HG03378 (cell line): ENCODE results near the gene SLC22A23.

Experiments used
- ATAC-seq: cut with Tn5 transposase; IDR thresholded peaks from one replicate; pipeline ENCODE4 v1.9.1; 2021; ENCODE audit warnings: mild to moderate bottlenecking, moderate library complexity; ENCODE audit not compliant: unreplicated experiment

Gene SLC22A23

GRCh38 chr6:3323148-3323547, 133.7 kb downstream of the SLC22A23 start:
- ATAC-seq = no peak

- ATAC-seq = no peak
Measured at GRCh38 chr6:3322366-3322890, 134.4 kb downstream of the SLC22A23 start.

GRCh38 chr6:3321875-3322274, 135.0 kb downstream of the SLC22A23 start:
- ATAC-seq = no peak

GRCh38 chr6:3321042-3321441, 135.8 kb downstream of the SLC22A23 start:
- no peak for ATAC-seq

- ATAC-seq = no peak
Measured at GRCh38 chr6:3320238-3320811, 136.5 kb downstream of the SLC22A23 start.

- no peak for ATAC-seq
Measured at GRCh38 chr6:3319610-3320200, 137.1 kb downstream of the SLC22A23 start.

- no peak for ATAC-seq
Measured at GRCh38 chr6:3318821-3319540, 137.9 kb downstream of the SLC22A23 start.

DNA sequence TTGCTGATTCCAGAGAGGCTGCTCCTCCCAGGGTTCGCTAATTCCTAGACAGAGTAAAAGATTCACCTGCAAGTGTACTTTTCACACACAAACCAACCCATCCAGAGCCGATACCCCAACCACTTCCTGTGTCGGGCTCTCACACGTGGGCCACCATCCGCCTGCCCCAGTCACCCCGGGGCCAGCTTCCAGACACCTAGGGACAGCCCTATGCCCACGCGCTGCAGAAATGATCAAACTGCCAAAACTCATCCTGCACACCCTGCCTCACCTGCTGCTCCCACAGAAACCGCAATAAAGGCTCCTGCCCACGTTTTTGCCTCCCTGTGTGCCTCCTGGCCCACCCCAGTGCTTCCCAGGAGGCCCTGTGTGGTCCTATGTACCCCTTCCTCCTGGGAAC, 138.6 kb downstream of the SLC22A23 start:
- no peak for ATAC-seq

- ATAC-seq = no peak
Measured at GRCh38 chr6:3317741-3318211, 139.1 kb downstream of the SLC22A23 start.

- no peak for ATAC-seq
Measured at GRCh38 chr6:3316818-3317217, 140.0 kb downstream of the SLC22A23 start.

DNA sequence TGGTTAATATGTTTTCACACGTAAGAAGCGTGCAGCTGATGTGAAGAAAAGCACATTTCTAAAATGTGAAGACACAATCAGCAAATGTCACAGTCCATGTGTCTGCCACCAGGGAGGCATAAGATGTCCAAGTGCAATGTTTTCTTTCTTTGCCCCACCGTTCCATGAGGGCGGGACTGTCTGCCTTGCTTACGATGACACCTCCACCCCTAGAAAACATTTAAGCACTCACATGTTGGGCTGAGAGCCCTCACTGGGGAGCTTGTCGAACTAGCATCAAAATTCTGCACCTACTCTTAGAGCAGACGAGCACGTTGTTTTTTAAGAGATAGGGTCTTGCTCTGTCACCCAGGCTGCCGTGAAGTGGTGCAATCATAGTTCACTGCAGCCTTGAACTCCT, 140.5 kb downstream of the SLC22A23 start:
- ATAC-seq = no peak

DNA sequence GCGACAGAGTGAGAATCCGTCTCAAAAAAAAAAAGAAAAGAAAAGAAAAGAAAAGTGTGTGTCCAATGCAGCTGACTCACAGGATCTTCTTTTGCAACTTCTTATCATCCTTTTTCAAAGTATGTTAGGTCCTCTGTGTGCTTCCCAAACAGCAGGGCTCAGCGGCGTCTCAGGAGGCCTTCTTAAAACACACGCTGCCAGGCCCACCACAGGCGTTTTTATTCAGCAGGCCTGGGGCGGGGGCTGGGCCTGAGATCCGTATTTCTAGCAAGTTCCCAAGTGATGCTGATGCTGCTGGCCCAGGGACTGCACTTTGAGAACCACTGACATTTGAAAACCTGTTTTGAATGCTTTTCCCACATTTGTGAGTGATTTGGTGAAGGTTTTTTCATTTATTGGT, 141.0 kb downstream of the SLC22A23 start:
- ATAC-seq = no peak

GRCh38 chr6:3314621-3315467, 142.0 kb downstream of the SLC22A23 start:
- no peak for ATAC-seq

- no peak for ATAC-seq
Measured at GRCh38 chr6:3314176-3314575, 142.7 kb downstream of the SLC22A23 start.

DNA sequence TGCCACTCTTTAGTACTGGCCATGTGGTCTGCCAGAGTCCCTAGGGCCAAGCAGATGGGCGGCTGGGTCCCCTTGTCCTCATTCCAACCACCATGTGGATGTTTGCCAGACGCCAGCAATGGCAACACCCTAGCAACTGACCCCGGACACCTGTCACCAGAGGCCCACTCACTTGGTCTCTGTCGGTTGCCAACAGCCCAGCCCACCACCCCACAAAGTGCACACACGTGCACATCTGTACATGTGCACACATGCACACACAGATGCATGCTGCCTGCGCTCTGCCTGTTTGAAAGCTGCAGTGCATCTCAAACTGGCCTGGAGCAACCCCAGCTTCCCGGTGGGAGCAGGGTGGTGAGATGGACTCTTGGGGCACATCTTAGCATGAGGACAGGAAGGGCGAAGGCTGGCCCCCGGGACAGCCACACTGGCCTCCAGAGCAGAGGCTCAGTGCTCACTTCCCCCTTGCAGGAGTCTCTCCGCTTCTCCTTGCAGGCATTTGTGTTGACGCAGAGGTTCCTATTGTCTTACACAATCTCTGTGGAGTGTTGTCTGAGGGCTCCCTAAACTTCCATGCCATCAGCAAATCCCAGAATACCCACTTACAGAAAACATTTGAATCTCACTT, 144.1 kb downstream of the SLC22A23 start:
- ATAC-seq = no peak

GRCh38 chr6:3311826-3312225, 145.0 kb downstream of the SLC22A23 start:
- ATAC-seq = no peak

DNA sequence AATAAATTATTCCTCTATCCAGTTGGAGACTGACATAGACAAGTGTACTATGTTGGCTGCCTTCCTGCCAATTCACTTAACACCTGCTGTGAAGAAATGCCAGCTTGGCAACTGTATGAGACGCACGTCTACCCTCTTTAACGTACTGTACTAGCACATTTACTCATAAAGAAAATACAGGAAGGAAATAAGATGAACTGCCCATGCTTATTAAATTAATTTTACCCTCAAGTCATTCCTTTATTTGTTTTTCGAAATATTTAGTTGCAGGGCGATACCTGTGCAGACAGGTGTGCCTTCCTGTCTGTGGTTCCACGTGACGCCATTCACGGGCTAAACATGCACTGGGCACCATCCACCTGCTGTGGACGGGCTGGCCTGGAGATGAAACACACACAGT, 146.1 kb downstream of the SLC22A23 start:
- no peak for ATAC-seq

DNA sequence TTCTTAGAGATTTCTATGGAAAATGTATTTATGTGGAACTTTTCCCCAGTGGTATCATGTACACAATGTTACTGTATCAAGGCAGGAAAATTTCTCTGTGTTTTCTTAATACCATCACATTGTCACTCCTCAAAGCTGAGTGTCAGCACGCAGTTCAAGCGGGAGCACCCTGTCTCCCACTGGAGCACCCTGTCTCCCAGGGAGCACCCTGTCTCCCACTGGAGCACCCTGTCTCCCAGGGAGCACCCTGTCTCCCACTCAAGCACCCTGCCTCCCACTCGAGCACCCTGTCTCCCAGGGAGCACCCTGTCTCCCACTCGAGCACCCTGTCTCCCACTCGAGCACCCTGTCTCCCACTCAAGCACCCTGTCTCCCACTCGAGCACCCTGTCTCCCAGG, 146.8 kb downstream of the SLC22A23 start:
- ATAC-seq = no peak

DNA sequence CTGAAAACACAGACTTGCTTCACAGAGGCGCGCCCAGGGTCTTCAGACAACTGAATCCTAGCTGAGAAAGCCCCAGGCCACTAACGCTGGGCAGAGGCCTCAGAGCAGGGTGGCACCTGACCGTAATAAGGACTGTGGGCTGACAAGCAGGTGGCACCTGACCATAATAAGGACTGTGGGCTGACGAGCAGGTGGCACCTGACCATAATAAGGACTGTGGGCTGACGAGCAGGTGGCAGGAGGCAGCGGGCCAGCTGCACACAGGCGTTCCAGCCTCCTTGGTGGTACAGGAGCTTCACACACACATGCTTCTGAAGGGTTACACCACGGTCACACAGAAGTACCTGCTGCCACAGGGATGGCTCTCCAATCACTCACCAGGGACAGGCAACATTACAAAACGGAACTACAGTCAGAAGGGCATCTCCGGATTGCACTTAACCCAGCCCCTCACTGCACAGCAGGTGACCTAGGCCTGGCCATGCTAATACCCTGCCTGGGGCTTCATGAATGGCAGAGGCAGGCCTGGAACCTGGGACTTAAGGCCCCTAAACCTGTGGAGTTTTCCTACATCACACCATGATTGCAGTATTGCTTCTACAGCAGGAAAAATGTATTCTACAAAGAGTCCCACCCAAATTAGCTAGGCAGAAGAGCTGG, 147.3 kb downstream of the SLC22A23 start:
- no peak for ATAC-seq

DNA sequence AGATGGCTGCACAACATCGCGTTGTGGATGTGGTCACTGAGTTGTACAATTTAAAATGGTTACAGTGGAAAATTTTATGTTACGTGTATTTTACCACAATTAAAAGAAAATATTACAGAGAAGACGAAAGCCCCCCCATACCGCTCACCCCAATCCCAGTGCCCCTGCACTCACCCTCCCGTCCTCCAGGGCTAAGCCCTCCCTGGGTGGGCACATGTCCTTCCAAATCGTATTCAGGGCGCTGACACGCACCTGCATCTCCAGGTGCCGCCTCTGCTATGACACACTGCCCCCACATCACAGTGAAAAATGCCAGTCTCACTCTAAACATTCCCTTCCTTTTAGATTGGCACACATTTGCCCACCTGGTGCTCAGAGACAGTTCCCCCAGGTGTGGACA, 148.7 kb downstream of the SLC22A23 start:
- no peak for ATAC-seq
